K562 (cell line): Measurements from ENCODE around the gene EPHA1. TPM values are rescaled to one million over a fixed set of nuclear protein-coding genes. Genes with fewer than 3 reads are reported as not detected.
A peak's percentile ranks its signal among the peaks of the same experiment; 100 is the strongest.

Experiments
- BACH1 ChIP-seq: fragments of 200-800 bp; sonication (Bioruptor generic); IDR thresholded peaks from 2 replicates; pipeline ENCODE4 v1.6.1; 2016; ENCODE audit warnings: missing genetic modification characterization, missing compliant biosample characterization
- CBFA2T2 ChIP-seq: fragments of 450-650 bp; conservative IDR thresholded peaks from 2 replicates; pipeline ENCODE4 v1.6.1; 2017; ENCODE audit warnings: mild to moderate bottlenecking
- CBX8 ChIP-seq: fragments of 200-600 bp; sonication (generic); IDR thresholded peaks from 2 replicates; pipeline ENCODE4 v1.6.1; 2012; ENCODE audit warnings: borderline replicate concordance, mixed run types, low read depth, mild to moderate bottlenecking, moderate library complexity, mixed read lengths, low read length, control low read depth, inconsistent platforms; ENCODE audit not compliant: poor library complexity, severe bottlenecking; ENCODE audit errors: extremely low read depth
- E2F3 ChIP-seq: fragments of 250-450 bp; sonication (Bioruptor Pico); IDR thresholded peaks from 2 replicates; pipeline ENCODE4 v1.4.0; 2020; ENCODE audit warnings: mild to moderate bottlenecking
- FUS ChIP-seq: fragments of 200-400 bp; formaldehyde crosslinking; optimal IDR thresholded peaks from 2 replicates; pipeline ENCODE3; 2017; ENCODE audit warnings: low read depth, low read length
- HDAC3 ChIP-seq: fragments of 450-650 bp; IDR thresholded peaks from 2 replicates; pipeline ENCODE4 v1.6.1; 2018; ENCODE audit warnings: borderline replicate concordance, mild to moderate bottlenecking, moderate library complexity; ENCODE audit not compliant: partially characterized antibody
- HIVEP1 ChIP-seq: fragments of 250-450 bp; sonication (Bioruptor Pico); IDR thresholded peaks from 2 replicates; pipeline ENCODE4 v1.4.0; 2020; ENCODE audit warnings: mild to moderate bottlenecking
- HLTF ChIP-seq: fragments of 450-650 bp; IDR thresholded peaks from 2 replicates; pipeline ENCODE4 v1.6.1; 2016
- MAZ ChIP-seq, 2 experiments: fragments of 450-650 bp in 1 of 2; sonication (generic) in 1 of 2; formaldehyde crosslinking; IDR thresholded peaks in 1 of 2; conservative IDR thresholded peaks in 1 of 2; 2 replicates each; pipeline versions ENCODE4 v1.4.0 to v1.5.0; 2020; ENCODE audit warnings: mild to moderate bottlenecking in 1 of 2, missing genetic modification reagents in 1 of 2
- NFIC ChIP-seq: fragments of 450-650 bp; IDR thresholded peaks from 2 replicates; pipeline ENCODE4 v1.6.1; 2017; ENCODE audit warnings: mild to moderate bottlenecking, inconsistent platforms
- POLR2AphosphoS2 ChIP-seq: IDR thresholded peaks from 2 replicates; pipeline ENCODE4 v1.6.1; 2012; ENCODE audit warnings: low read length, improper control_type of control experiment
- POLR2AphosphoS5 ChIP-seq: IDR thresholded peaks from 2 replicates; pipeline ENCODE4 v1.6.1; 2011; ENCODE audit warnings: mild to moderate bottlenecking, low read depth, low read length, moderate library complexity; ENCODE audit not compliant: control insufficient read depth, insufficient read depth
- POLR2B ChIP-seq: fragments of 450-650 bp; IDR thresholded peaks from 2 replicates; pipeline ENCODE4 v1.6.1; 2018; ENCODE audit warnings: low read depth; ENCODE audit not compliant: partially characterized antibody
- RAD51 ChIP-seq: fragments of 450-650 bp; IDR thresholded peaks from 2 replicates; pipeline ENCODE4 v1.7.1; 2016; ENCODE audit warnings: low read depth, mild to moderate bottlenecking, borderline replicate concordance
- RNF2 ChIP-seq: sonication (generic); IDR thresholded peaks from 2 replicates; pipeline ENCODE4 v1.6.1; 2016
- THRAP3 ChIP-seq: fragments of 450-650 bp; IDR thresholded peaks from 2 replicates; pipeline ENCODE4 v1.6.1; 2016; ENCODE audit warnings: mild to moderate bottlenecking, inconsistent platforms, borderline replicate concordance
- TRIM28 ChIP-seq: fragments of 450-650 bp; IDR thresholded peaks from 2 replicates; pipeline ENCODE4 v1.6.1; 2017
- ZNF133 ChIP-seq: fragments of 250-450 bp; sonication (Bioruptor Pico); IDR thresholded peaks from 2 replicates; pipeline ENCODE4 v1.4.0; 2020; ENCODE audit warnings: mild to moderate bottlenecking
- ZNF134 ChIP-seq: fragments of 250-450 bp; sonication (Bioruptor Pico); conservative IDR thresholded peaks from 2 replicates; pipeline ENCODE4 v1.4.0; 2020
- ZNF41 ChIP-seq: fragments of 250-450 bp; sonication (Bioruptor Pico); conservative IDR thresholded peaks from 2 replicates; pipeline ENCODE4 v1.4.0; 2020; ENCODE audit warnings: mild to moderate bottlenecking
- polyA plus RNA-seq, 8 experiments: library from polyadenylated mRNA; depleted of rRNA in 4 of 8; stranded (reverse) in 5 of 8; unstranded in 3 of 8; fragments of >200 nt; fragmentation: Nextera tagmentation in 2 of 8; fragmentation: Illumina TruSeq in 1 of 8; extraction: Ambion mirVana in 2 of 8; extraction: Trizol in 1 of 8; gene quantifications; 2 replicates each; pipeline versions ENCODE4 v1.2.1 to v1.2.3, GENCODE V29; 2011 to 2014; ENCODE audit warnings: inconsistent platforms in 1 of 8, missing spikeins in 1 of 8
- total RNA-seq, 7 experiments: library from RNA; depleted of rRNA in 6 of 7; stranded (reverse); fragments of >200 nt in 6 of 7; fragmentation: Illumina TruSeq in 2 of 7; extraction: Trizol in 2 of 7; gene quantifications; 2 replicates each; pipeline versions ENCODE4 v1.2.1 to v1.2.3, GENCODE V29; 2011 to 2021; ENCODE audit warnings: low replicate concordance in 1 of 7
- TF ChIP-seq, protein P1 (sequence below): fragments of 250-450 bp; sonication (Bioruptor Pico); IDR thresholded peaks from 2 replicates; pipeline ENCODE4 v1.5.0; 2021
- TF ChIP-seq, protein P2 (sequence below): sonication (generic); formaldehyde crosslinking; IDR thresholded peaks from 2 replicates; pipeline ENCODE4 v1.8.0; 2022; ENCODE audit warnings: mild to moderate bottlenecking, low read depth, missing genetic modification reagents
- TF ChIP-seq, protein P3 (sequence below): fragments of 450-650 bp; IDR thresholded peaks from 2 replicates; pipeline ENCODE4 v1.6.1; 2016; ENCODE audit warnings: antibody characterized with exemption
- TF ChIP-seq, protein P4 (sequence below): fragments of 450-650 bp; formaldehyde crosslinking; IDR thresholded peaks from 2 replicates; pipeline ENCODE4 v1.4.0; 2022; ENCODE audit warnings: missing genetic modification characterization

The EPHA1 gene
- total and polyA plus RNA-seq, 9 of the 15 experiments (the other 6 are each of a cell fraction or from before 2014, with no cell fraction given), result 0.22 to 0.57 (median 0.32) TPM; not detected in 6

DNA sequence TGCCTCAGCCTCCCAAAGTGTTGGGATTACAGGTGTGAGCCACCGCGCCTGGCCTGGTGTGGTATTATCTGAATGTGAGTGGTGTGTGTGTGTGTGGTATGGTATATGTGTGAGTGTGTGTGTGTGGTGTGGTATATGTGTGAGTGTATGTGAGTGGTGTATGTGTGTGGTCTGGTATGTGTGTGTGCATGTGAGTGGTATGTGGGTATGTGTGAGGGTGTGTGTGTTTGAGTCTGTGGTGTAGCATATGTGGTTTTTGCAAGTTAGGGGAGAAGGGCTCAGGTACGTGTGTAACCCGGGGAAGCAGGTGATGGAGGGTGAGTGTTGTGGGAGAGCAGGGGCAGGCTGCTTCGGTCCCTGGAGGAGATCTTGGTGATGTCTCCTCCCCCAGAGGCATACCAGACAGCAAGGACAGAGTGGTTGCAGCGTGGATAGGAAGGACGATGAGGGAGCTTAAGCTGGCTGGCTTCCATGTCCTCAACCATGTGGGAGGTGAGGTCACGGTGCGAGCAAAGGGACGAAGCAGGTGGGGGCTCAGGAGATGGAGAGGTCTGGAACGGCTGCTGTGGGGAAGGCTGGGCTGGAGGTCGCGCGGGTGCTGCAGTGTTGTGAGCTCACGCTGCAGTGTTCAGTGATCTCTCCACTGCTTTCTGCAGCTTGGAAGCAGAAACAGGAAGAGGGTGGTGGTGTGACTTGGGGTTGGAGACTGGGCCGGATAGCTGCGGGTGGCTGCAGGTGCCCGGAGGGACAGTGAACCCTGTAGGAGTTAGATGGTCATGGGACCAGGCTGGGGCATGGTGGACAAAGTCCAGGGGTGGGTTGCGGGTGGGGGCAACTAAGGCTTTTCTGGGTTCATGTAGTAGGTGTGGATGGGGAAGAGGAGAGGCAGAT is 22.5 kb downstream of the EPHA1 start (continued):
- TF ChIP-seq CBX8, result no peak
- peak; percentile 37; the same call in 1 of the 2 replicates for TF ChIP-seq THRAP3
- TF ChIP-seq HDAC3, result no peak
- TF ChIP-seq, protein P1, sequence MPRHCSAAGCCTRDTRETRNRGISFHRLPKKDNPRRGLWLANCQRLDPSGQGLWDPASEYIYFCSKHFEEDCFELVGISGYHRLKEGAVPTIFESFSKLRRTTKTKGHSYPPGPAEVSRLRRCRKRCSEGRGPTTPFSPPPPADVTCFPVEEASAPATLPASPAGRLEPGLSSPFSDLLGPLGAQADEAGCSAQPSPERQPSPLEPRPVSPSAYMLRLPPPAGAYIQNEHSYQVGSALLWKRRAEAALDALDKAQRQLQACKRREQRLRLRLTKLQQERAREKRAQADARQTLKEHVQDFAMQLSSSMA, result no peak
- TF ChIP-seq, protein P2, sequence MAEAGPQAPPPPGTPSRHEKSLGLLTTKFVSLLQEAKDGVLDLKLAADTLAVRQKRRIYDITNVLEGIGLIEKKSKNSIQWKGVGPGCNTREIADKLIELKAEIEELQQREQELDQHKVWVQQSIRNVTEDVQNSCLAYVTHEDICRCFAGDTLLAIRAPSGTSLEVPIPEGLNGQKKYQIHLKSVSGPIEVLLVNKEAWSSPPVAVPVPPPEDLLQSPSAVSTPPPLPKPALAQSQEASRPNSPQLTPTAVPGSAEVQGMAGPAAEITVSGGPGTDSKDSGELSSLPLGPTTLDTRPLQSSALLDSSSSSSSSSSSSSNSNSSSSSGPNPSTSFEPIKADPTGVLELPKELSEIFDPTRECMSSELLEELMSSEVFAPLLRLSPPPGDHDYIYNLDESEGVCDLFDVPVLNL (CRISPR knock-in tag), result no peak
- TF ChIP-seq CBFA2T2, result no peak
- TF ChIP-seq FUS, result no peak
- TF ChIP-seq MAZ (CRISPR knock-in tag; conservative IDR thresholded peaks at IDR 0.05 in 1 of 2, IDR thresholded peaks at IDR 0.05 in 1 of 2), result no peak
- no peak for TF ChIP-seq POLR2AphosphoS2
- TF ChIP-seq, protein P3, sequence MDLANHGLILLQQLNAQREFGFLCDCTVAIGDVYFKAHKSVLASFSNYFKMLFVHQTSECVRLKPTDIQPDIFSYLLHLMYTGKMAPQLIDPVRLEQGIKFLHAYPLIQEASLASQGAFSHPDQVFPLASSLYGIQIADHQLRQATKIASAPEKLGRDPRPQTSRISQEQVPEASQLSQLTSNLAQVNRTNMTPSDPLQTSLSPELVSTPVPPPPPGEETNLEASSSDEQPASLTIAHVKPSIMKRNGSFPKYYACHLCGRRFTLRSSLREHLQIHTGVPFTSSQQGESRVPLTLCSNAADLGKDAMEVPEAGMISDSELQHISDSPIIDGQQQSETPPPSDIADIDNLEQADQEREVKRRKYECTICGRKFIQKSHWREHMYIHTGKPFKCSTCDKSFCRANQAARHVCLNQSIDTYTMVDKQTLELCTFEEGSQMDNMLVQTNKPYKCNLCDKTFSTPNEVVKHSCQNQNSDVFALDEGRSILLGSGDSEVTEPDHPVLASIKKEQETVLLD, result no peak
- 0 out of 2 replicates have a peak, but pooled peaks have one; percentile 16 for TF ChIP-seq POLR2AphosphoS5
- no peak for TF ChIP-seq BACH1
- no peak for TF ChIP-seq ZNF134
- TF ChIP-seq POLR2B, result peak; percentile 93
- TF ChIP-seq, protein P4, sequence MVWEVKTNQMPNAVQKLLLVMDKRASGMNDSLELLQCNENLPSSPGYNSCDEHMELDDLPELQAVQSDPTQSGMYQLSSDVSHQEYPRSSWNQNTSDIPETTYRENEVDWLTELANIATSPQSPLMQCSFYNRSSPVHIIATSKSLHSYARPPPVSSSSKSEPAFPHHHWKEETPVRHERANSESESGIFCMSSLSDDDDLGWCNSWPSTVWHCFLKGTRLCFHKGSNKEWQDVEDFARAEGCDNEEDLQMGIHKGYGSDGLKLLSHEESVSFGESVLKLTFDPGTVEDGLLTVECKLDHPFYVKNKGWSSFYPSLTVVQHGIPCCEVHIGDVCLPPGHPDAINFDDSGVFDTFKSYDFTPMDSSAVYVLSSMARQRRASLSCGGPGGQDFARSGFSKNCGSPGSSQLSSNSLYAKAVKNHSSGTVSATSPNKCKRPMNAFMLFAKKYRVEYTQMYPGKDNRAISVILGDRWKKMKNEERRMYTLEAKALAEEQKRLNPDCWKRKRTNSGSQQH (CRISPR knock-in tag), result peak; percentile 97
- TF ChIP-seq HLTF, result peak; percentile 84; the same call in 1 of the 2 replicates
- no peak for TF ChIP-seq HIVEP1 (CRISPR knock-in tag)
- 0 out of 2 replicates have a peak, but pooled peaks have one; percentile 27 for TF ChIP-seq NFIC
- TF ChIP-seq RAD51, result no peak
- no peak for TF ChIP-seq TRIM28
- TF ChIP-seq RNF2, result no peak
- TF ChIP-seq E2F3, result no peak
- TF ChIP-seq ZNF133, result no peak
- no peak for TF ChIP-seq ZNF41
